PC-9 (cell line): ENCODE results near the gene TXNDC8. TPM values are rescaled to one million over a fixed set of nuclear protein-coding genes. Genes with fewer than 3 reads are reported as not detected.

Source experiments
- BruUV-seq: library from RNA; stranded (reverse); fragments of 400-500 nt; replicated peaks from 2 replicates; lab custom pipeline; 2021; lab: Mats Ljungman, UMichigan
- CTCF ChIA-PET: fragments of 300-600 bp; sonication (Branson Sonifier 250); formaldehyde crosslinking; loops from one replicate; lab custom pipeline; 2022; ENCODE audit warnings: antibody characterized with exemption; lab: Charles Lee
- POLR2A ChIA-PET: fragments of 300-600 bp; sonication (Branson Sonifier 250); formaldehyde crosslinking; loops from one replicate; lab custom pipeline; 2022; ENCODE audit warnings: antibody characterized with exemption; ENCODE audit not compliant: unreplicated experiment; lab: Charles Lee
- DNase-seq, 2 experiments: peaks; one replicate each; pipeline versions ENCODE4 v3.0.0 to v3.0.0-alpha.2; 2015 to 2022; ENCODE audit warnings: mixed read lengths in 1 of 2
- H2AFZ ChIP-seq: fragments of 200-600 bp; sonication (generic); 2 replicates; pipeline ENCODE4 v1.8.1; 2017; ENCODE audit warnings: antibody characterized with exemption
- H3F3A ChIP-seq: fragments of 200-600 bp; sonication (generic); 2 replicates; pipeline ENCODE4 v1.8.1; 2017; ENCODE audit warnings: antibody characterized with exemption, mild to moderate bottlenecking, low read depth; ENCODE audit not compliant: insufficient read depth
- H3K27ac ChIP-seq: fragments of 200-600 bp; sonication (generic); 2 replicates; pipeline ENCODE4 v1.6.1; 2016; ENCODE audit warnings: mixed run types
- H3K27me3 ChIP-seq: fragments of 200-600 bp; sonication (generic); 2 replicates; pipeline ENCODE4 v1.6.1; 2016; ENCODE audit warnings: low read depth, mixed run types; ENCODE audit not compliant: insufficient read depth
- H3K36me3 ChIP-seq: fragments of 200-600 bp; sonication (generic); 2 replicates; pipeline ENCODE4 v1.6.1; 2016; ENCODE audit warnings: low read depth, mixed run types
- H3K4me1 ChIP-seq: fragments of 200-600 bp; sonication (generic); replicated peaks from 2 replicates; pipeline ENCODE4 v1.6.1; 2016; ENCODE audit warnings: mixed run types; ENCODE audit not compliant: insufficient read depth
- H3K4me2 ChIP-seq: fragments of 200-600 bp; sonication (generic); 2 replicates; pipeline ENCODE4 v1.6.1; 2017; ENCODE audit warnings: mixed run types
- H3K4me3 ChIP-seq: fragments of 200-600 bp; sonication (generic); 2 replicates; pipeline ENCODE4 v1.6.1; 2016; ENCODE audit warnings: mixed run types
- H3K79me2 ChIP-seq: fragments of 200-600 bp; sonication (generic); 2 replicates; pipeline ENCODE4 v1.6.1; 2017; ENCODE audit warnings: low read depth, mixed run types
- H3K9me2 ChIP-seq: fragments of 200-600 bp; sonication (generic); 2 replicates; pipeline ENCODE4 v1.8.1; 2017; ENCODE audit warnings: mild to moderate bottlenecking; ENCODE audit not compliant: insufficient read depth
- H3K9me3 ChIP-seq: fragments of 200-600 bp; sonication (generic); 2 replicates; pipeline ENCODE4 v1.8.1; 2016; ENCODE audit warnings: low read depth; ENCODE audit not compliant: insufficient read depth
- H4K20me1 ChIP-seq: fragments of 200-600 bp; sonication (generic); 2 replicates; pipeline ENCODE4 v1.8.1; 2017; ENCODE audit not compliant: insufficient read depth
- CTCF ChIP-seq: fragments of 200-600 bp; sonication (generic); conservative IDR thresholded peaks from 2 replicates; pipeline ENCODE4 v1.6.1; 2017; ENCODE audit warnings: mixed run types, antibody characterized with exemption, mild to moderate bottlenecking, moderate library complexity
- EZH2 ChIP-seq: fragments of 200-600 bp; sonication (generic); IDR thresholded peaks from 2 replicates; pipeline ENCODE4 v1.8.0; 2017; ENCODE audit warnings: antibody characterized with exemption, low read depth
- intact Hi-C: fragments of 100-400 bp; cut with micrococcal nuclease; formaldehyde crosslinking; loops from one replicate; pipeline ENCODE4 v1.10.0; 2022; ENCODE audit not compliant: unreplicated experiment
- total RNA-seq: library from RNA; stranded (reverse); gene quantifications from 2 replicates; pipeline ENCODE4 v1.2.3, GENCODE V29; 2021

The TXNDC8 gene
- total RNA-seq, 1 experiment from 2014 or later: not detected

- intact Hi-C loops: no loop called here
- CTCF ChIA-PET: interaction anchor here (0.6 kb wide), 1 partner anchor 36 kb away, joined by 5 read pairs; no protein-coding TSS in a partner anchor
Observed at GRCh38 chr9:110328763-110329162, 8.9 kb downstream of the TXNDC8 start.

GRCh38 chr9:110327716-110328115 is 9.9 kb downstream of the TXNDC8 start:
- Histone ChIP-seq H2AFZ (no peak overlapping the region), H3K79me2 (no peaks in the 10 kb centered on the region), H4K20me1 (no peaks in the 10 kb centered on the region), H3K36me3 (no peaks in the 10 kb centered on the region), H3K4me3 (no peak overlapping the region), H3K27ac (no peak overlapping the region), H3K27me3 (no peaks in the 10 kb centered on the region), H3F3A (no peaks in the 10 kb centered on the region), H3K9me3 (peaks cover 3% of the 10 kb centered on the region; the same call in 1 of the 2 replicates), H3K4me2 (0 out of 2 replicates have a peak overlapping the region, but pooled peaks have one; percentile 0), H3K9me2 (no peaks in the 10 kb centered on the region), H3K4me1 (peaks cover 4% of the 10 kb centered on the region; the same call in 1 of the 2 replicates)
- DNase-seq: peak in 1 of 2 experiments; percentile 56
- POLR2A ChIA-PET: no interaction called here
- intact Hi-C loops: no loop called here
- no peak for TF ChIP-seq EZH2
- CTCF ChIA-PET: no interaction called here
- BruUV-seq: no TSS peak

More at GRCh38 chr9:110328763-110329162, 8.9 kb downstream of the TXNDC8 start:
- Histone ChIP-seq H3K4me2 (no peak overlapping the region), H3K4me1 (peaks cover 4% of the 10 kb centered on the region; the same call in 1 of the 2 replicates), H3K79me2 (no peaks in the 10 kb centered on the region), H3K9me2 (no peaks in the 10 kb centered on the region), H3K9me3 (peaks cover 3% of the 10 kb centered on the region; the same call in 1 of the 2 replicates), H3K27ac (no peak overlapping the region), H3F3A (no peaks in the 10 kb centered on the region), H4K20me1 (no peaks in the 10 kb centered on the region), H3K27me3 (no peaks in the 10 kb centered on the region), H2AFZ (no peak overlapping the region), H3K4me3 (no peak overlapping the region), H3K36me3 (no peaks in the 10 kb centered on the region)
- TF ChIP-seq CTCF (no peak), EZH2 (no peak)
- POLR2A ChIA-PET: no interaction called here
- no peak for DNase-seq
- BruUV-seq: no TSS peak

- intact Hi-C loops: no loop called here
- H3K4me2 ChIP-seq: no peak overlapping the region
- no peaks in the 10 kb centered on the region for H3K9me2 ChIP-seq
- H4K20me1 ChIP-seq: no peaks in the 10 kb centered on the region
- POLR2A ChIA-PET: interaction anchor here (0.6 kb wide), 1 partner anchor 1698 kb away, joined by 11 read pairs; no protein-coding TSS in a partner anchor
- no peaks in the 10 kb centered on the region for H3F3A ChIP-seq
- no peaks in the 10 kb centered on the region for H3K9me3 ChIP-seq
- H3K79me2 ChIP-seq: no peaks in the 10 kb centered on the region
- H3K4me3 ChIP-seq: no peak overlapping the region
- no peaks in the 10 kb centered on the region for H3K36me3 ChIP-seq
- H2AFZ ChIP-seq: no peak overlapping the region
- peaks cover 4% of the 10 kb centered on the region; the same call in 1 of the 2 replicates for H3K4me1 ChIP-seq
- no peak overlapping the region for H3K27ac ChIP-seq
- no peaks in the 10 kb centered on the region for H3K27me3 ChIP-seq
- TF ChIP-seq CTCF (no peak), EZH2 (no peak)
- CTCF ChIA-PET: no interaction called here
- no TSS peak for BruUV-seq
- DNase-seq: no peak
Observed at GRCh38 chr9:110323818-110324217, 13.8 kb downstream of the TXNDC8 start.
